Tibial artery (tissue), 4 donors: ENCODE results near the gene ANKRD34C.

Experiments used
- DNase-seq, 2 donors: peaks; one replicate each; pipeline ENCODE4 v3.0.0-alpha.2; 2019
- H3K27ac ChIP-seq, 2 donors: fragments of 200-600 bp; sonication (generic) in 1 of 2; 1 replicate in 1 of 2; 2 replicates in 1 of 2; pipeline ENCODE4 v1.5.1; 2018 to 2019; ENCODE audit warnings: mild to moderate bottlenecking in 1 of 2
- H3K27me3 ChIP-seq, 2 donors: fragments of 200-600 bp; sonication (generic) in 1 of 2; one replicate each; pipeline versions ENCODE4 v1.5.1 to v1.6.0; 2016 to 2019
- H3K36me3 ChIP-seq, 3 donors: fragments of 200-600 bp; sonication (generic) in 2 of 3; one replicate each; pipeline ENCODE4 v1.5.1; 2016 to 2019; ENCODE audit warnings: mild to moderate bottlenecking in 2 of 3
- H3K4me1 ChIP-seq, 4 donors: fragments of 200-600 bp; sonication (generic) in 2 of 4; 1 replicate in 3 of 4; 2 replicates in 1 of 4; pipeline ENCODE4 v1.5.1; 2016 to 2019
- H3K4me3 ChIP-seq, 2 donors: fragments of 200-600 bp; sonication (generic) in 1 of 2; 1 replicate in 1 of 2; 2 replicates in 1 of 2; pipeline ENCODE4 v1.5.1; 2018 to 2019; ENCODE audit warnings: mild to moderate bottlenecking in 2 of 2
- H3K9me3 ChIP-seq, 3 donors: fragments of 200-600 bp; sonication (generic) in 1 of 3; one replicate each; pipeline ENCODE4 v1.5.1; 2016 to 2019
- intact Hi-C: fragments of 100-400 bp; cut with DNase I; formaldehyde crosslinking; loops from one replicate; pipeline ENCODE4 v1.15.0; 2023; ENCODE audit warnings: low total_unique reads
- TF ChIP-seq, protein P1 (sequence below), 2 experiments: fragments of 200-600 bp in 1 of 2; fragments of 450-650 bp in 1 of 2; IDR thresholded peaks; one replicate each; pipeline ENCODE4 v1.5.1; 2017 to 2019; ENCODE audit warnings: antibody characterized with exemption in 2 of 2, mild to moderate bottlenecking in 1 of 2, moderate library complexity in 1 of 2

The ANKRD34C gene

DNA sequence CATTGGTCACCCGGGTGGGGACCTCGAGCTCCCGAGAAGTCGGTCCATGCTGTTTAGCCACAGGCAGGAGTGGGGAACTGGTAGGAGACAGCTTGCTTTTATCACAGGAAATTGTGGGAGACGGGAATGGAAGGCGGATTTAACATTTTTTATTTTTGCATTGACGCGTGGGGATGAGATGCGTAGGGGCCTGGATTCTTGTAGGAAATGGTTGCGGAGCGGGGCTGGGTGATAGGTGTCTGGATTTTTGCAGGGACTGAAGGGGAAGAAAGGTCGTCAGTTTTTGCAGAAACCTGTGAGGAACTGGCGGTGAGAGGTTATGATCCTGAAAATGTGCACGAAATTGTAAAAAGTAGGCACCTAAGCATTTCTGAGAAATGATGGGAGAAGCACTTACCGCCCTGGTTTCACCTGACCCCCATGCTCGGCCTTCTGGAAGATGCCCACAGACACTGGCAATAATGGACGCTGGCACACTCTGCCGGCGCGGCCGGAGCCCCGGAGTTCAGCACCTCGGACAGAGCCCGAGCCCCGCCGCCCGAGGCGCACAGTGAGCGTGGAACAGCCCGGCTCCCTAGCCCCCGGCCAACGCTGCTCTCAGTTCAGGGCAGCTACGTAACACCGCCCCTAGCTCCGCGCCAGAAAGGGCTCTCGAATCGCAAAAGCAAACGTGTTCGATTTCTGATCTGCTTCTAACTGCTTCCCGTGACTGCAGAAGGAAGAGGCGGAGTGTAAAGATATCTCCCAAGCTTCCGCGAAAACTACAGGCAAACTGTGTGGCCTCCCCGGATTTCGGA is 928 bp downstream of the ANKRD34C start:
- intact Hi-C loops = no loop called here
- Histone ChIP-seq H3K27ac (no peak overlapping the region), H3K4me1 (peaks cover 0 to 9% (median 0%) of the 10 kb centered on the region in 4 donors), H3K27me3 (peaks cover 0 to 33% of the 10 kb centered on the region in 2 donors), H3K36me3 (no peaks in the 10 kb centered on the region), H3K9me3 (peaks cover 0 to 10% (median 0%) of the 10 kb centered on the region in 3 donors), H3K4me3 (no peak overlapping the region)
- TF ChIP-seq, protein P1, sequence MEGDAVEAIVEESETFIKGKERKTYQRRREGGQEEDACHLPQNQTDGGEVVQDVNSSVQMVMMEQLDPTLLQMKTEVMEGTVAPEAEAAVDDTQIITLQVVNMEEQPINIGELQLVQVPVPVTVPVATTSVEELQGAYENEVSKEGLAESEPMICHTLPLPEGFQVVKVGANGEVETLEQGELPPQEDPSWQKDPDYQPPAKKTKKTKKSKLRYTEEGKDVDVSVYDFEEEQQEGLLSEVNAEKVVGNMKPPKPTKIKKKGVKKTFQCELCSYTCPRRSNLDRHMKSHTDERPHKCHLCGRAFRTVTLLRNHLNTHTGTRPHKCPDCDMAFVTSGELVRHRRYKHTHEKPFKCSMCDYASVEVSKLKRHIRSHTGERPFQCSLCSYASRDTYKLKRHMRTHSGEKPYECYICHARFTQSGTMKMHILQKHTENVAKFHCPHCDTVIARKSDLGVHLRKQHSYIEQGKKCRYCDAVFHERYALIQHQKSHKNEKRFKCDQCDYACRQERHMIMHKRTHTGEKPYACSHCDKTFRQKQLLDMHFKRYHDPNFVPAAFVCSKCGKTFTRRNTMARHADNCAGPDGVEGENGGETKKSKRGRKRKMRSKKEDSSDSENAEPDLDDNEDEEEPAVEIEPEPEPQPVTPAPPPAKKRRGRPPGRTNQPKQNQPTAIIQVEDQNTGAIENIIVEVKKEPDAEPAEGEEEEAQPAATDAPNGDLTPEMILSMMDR (IDR thresholded peaks at IDR 0.05) = no peak
- DNase-seq = no peak

DNA sequence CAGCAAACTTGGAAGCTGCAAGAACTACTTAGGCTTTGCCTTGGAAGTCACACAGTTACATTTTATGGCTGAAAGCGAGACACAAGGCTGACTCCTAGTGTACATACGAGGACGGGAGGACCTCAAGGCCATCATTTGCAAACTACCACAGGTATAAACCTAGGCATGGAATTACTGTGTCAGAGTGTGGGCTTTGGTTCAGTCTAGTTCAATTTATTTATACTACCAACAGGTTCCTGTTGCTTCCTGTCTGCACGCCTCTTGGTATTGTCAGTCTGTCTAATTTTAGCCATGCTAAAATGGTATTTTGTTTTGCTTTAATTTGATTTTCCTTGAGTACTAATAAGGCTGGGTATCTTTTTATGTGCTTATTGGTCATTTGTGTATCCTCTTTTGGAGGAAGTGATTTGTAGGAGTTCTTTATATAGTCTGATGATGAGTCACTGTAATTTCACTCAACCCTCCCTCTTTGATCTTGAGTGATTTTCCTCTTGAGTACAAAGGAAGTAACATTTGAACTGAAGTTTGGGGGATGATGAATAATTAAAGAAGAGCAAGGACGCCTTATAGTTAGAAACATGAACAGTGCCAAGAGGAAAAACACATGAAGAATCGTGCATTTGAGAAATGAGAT is 8.2 kb downstream of the ANKRD34C start:
- no peaks in the 10 kb centered on the region for H3K9me3 ChIP-seq
- no peak for DNase-seq
- intact Hi-C loops = no loop called here
- no peaks in the 10 kb centered on the region for H3K27me3 ChIP-seq
- no peaks in the 10 kb centered on the region for H3K36me3 ChIP-seq
- H3K27ac ChIP-seq = no peak overlapping the region
- TF ChIP-seq, protein P1 (IDR thresholded peaks at IDR 0.05) = no peak
- no peaks in the 10 kb centered on the region for H3K4me1 ChIP-seq
- H3K4me3 ChIP-seq = no peak overlapping the region

DNA sequence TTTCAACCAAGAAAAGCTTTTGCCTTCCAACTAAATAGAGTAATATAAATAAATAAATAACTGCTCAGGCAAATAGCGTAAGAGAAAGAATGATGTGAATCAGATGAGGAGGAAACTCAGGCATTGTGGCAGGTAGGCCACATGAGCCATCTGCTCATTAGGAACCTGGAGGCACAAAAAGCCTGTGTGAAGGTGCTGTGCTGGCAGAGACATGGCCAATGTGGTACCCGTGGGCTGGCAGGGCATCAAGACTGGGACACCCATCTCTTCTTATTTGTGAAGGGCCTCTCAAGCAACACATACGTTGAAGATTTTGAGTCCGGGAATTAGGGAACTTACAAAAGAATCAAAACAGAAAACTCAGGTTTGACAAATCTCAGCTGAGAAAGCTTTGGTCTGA is 9.5 kb downstream of the ANKRD34C start:
- H3K36me3 ChIP-seq = no peaks in the 10 kb centered on the region
- no peak overlapping the region for H3K27ac ChIP-seq
- DNase-seq = no peak
- TF ChIP-seq, protein P1 (IDR thresholded peaks at IDR 0.05) = no peak
- no peaks in the 10 kb centered on the region for H3K9me3 ChIP-seq
- no peaks in the 10 kb centered on the region for H3K27me3 ChIP-seq
- no peaks in the 10 kb centered on the region for H3K4me1 ChIP-seq
- no peak overlapping the region for H3K4me3 ChIP-seq
- intact Hi-C loops = no loop called here

DNA sequence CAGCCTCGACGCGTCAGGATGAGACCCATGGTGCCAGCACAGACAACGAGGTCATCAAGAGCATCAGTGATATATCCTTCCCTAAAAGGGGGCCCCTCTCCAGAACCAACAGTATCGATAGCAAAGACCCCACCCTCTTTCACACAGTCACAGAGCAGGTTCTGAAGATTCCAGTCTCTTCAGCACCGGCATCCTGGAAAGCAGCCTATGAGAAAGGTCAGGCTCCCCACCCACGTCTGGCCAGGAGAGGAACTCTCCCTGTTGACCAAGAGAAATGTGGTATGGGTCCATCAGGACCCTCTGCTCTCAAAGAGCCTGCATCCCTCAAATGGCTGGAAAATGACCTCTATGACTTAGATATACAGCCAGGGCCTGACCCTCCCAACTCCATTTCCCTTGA is 11.6 kb downstream of the ANKRD34C start:
- H3K27me3 ChIP-seq = no peaks in the 10 kb centered on the region
- no peak overlapping the region for H3K27ac ChIP-seq
- H3K4me1 ChIP-seq = no peaks in the 10 kb centered on the region
- TF ChIP-seq, protein P1 (IDR thresholded peaks at IDR 0.05) = no peak
- intact Hi-C loops = no loop called here
- H3K9me3 ChIP-seq = no peaks in the 10 kb centered on the region
- no peak for DNase-seq
- H3K36me3 ChIP-seq = no peaks in the 10 kb centered on the region
- no peak overlapping the region for H3K4me3 ChIP-seq

DNA sequence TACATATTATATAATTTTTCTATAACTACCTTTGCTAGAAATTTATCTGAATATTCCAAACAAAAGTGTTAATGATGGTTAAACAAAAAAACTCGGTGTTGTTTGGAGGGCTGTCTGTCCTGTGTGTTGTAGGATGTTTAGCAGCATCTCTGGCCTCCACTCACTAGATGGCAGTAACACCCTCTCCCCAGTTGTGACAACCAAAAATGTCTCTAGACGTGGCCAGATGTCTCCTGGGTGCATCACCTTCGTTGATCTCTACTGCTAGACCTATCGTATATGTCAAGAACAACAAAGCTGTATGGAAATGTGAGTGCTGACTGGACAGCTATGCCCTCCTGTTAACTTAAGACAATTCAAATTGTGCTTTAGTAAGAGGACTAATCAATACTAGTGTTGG is 14.1 kb downstream of the ANKRD34C start:
- H3K36me3 ChIP-seq = no peaks in the 10 kb centered on the region
- no peaks in the 10 kb centered on the region for H3K27me3 ChIP-seq
- H3K27ac ChIP-seq = no peak overlapping the region
- H3K9me3 ChIP-seq = no peaks in the 10 kb centered on the region
- H3K4me1 ChIP-seq = no peaks in the 10 kb centered on the region
- no peak for DNase-seq
- intact Hi-C loops = no loop called here
- no peak overlapping the region for H3K4me3 ChIP-seq
- TF ChIP-seq, protein P1 (IDR thresholded peaks at IDR 0.05) = no peak
